HepG2 (cell line): Measurements from ENCODE around the gene ALDH3A2. TPM values are rescaled to one million over a fixed set of nuclear protein-coding genes. Genes with fewer than 3 reads are reported as not detected.
A peak's percentile ranks its signal among the peaks of the same experiment; 100 is the strongest.

Experiments
- AGO2 ChIP-seq: fragments of 200-400 bp; formaldehyde crosslinking; optimal IDR thresholded peaks from 2 replicates; pipeline ENCODE3; 2017; ENCODE audit warnings: mild to moderate bottlenecking, low read depth, low read length, moderate library complexity
- ARHGAP35 ChIP-seq: sonication (generic); formaldehyde crosslinking; IDR thresholded peaks from 2 replicates; pipeline ENCODE4 v1.9.0; 2022; ENCODE audit warnings: mild to moderate bottlenecking, inconsistent platforms, moderate library complexity, missing genetic modification reagents, borderline replicate concordance
- CEBPZ ChIP-seq: IDR thresholded peaks from 2 replicates; pipeline ENCODE4 v1.6.1; 2012; ENCODE audit warnings: low read length, improper control_type of control experiment
- EED ChIP-seq: sonication (generic); formaldehyde crosslinking; IDR thresholded peaks from 2 replicates; pipeline ENCODE4 v1.5.0; 2020; ENCODE audit warnings: mild to moderate bottlenecking, missing genetic modification reagents
- GFI1 ChIP-seq: sonication (generic); formaldehyde crosslinking; IDR thresholded peaks from 2 replicates; pipeline ENCODE4 v1.5.0; 2020; ENCODE audit warnings: missing genetic modification reagents, mild to moderate bottlenecking, borderline replicate concordance
- HNF4G ChIP-seq, 2 experiments: sonication (generic) in 1 of 2; formaldehyde crosslinking in 1 of 2; IDR thresholded peaks; 2 replicates each; pipeline versions ENCODE4 v1.4.0 to v1.6.1; 2011 to 2020; ENCODE audit warnings: borderline replicate concordance in 2 of 2, low read depth in 2 of 2, mild to moderate bottlenecking in 2 of 2, low read length in 1 of 2, missing genetic modification reagents in 1 of 2, moderate library complexity in 1 of 2
- IRF2 ChIP-seq: IDR thresholded peaks from 2 replicates; pipeline ENCODE4 v1.6.1; 2018; ENCODE audit warnings: missing genetic modification reagents, missing compliant biosample characterization
- MEIS2 ChIP-seq: sonication (generic); formaldehyde crosslinking; IDR thresholded peaks from 2 replicates; pipeline ENCODE4 v1.9.0; 2021; ENCODE audit warnings: mild to moderate bottlenecking, missing genetic modification reagents
- MTF1 ChIP-seq: sonication (generic); formaldehyde crosslinking; IDR thresholded peaks from 2 replicates; pipeline ENCODE4 v1.5.0; 2020; ENCODE audit warnings: missing genetic modification reagents
- NCOA2 ChIP-seq: sonication (generic); formaldehyde crosslinking; IDR thresholded peaks from 2 replicates; pipeline ENCODE4 v1.8.0; 2022; ENCODE audit warnings: inconsistent platforms
- NFIB ChIP-seq: sonication (generic); formaldehyde crosslinking; IDR thresholded peaks from 2 replicates; pipeline ENCODE4 v1.9.0; 2021; ENCODE audit warnings: missing genetic modification reagents, mild to moderate bottlenecking, borderline replicate concordance
- PREB ChIP-seq: sonication (generic); formaldehyde crosslinking; IDR thresholded peaks from 2 replicates; pipeline ENCODE4 v1.4.0; 2020; ENCODE audit warnings: missing genetic modification reagents
- SALL1 ChIP-seq: sonication (generic); formaldehyde crosslinking; IDR thresholded peaks from 2 replicates; pipeline ENCODE4 v1.8.0; 2022; ENCODE audit warnings: mild to moderate bottlenecking, missing genetic modification reagents
- SOX6 ChIP-seq, 2 experiments: fragments of 450-650 bp in 1 of 2; sonication (generic) in 1 of 2; formaldehyde crosslinking in 1 of 2; IDR thresholded peaks; 2 replicates each; pipeline versions ENCODE4 v1.4.0 to v1.6.1; 2017 to 2020; ENCODE audit warnings: antibody characterized with exemption in 1 of 2, mild to moderate bottlenecking in 1 of 2, missing genetic modification reagents in 1 of 2
- SP4 ChIP-seq: sonication (generic); formaldehyde crosslinking; IDR thresholded peaks from 2 replicates; pipeline ENCODE4 v1.8.1; 2023; ENCODE audit warnings: mild to moderate bottlenecking, missing genetic modification reagents
- SRF ChIP-seq: IDR thresholded peaks from 2 replicates; pipeline ENCODE4 v1.6.1; 2011; ENCODE audit warnings: mild to moderate bottlenecking, low read depth, low read length, moderate library complexity
- STAG1 ChIP-seq: sonication (generic); formaldehyde crosslinking; IDR thresholded peaks from 2 replicates; pipeline ENCODE4 v1.4.0; 2020; ENCODE audit warnings: missing genetic modification reagents
- ZMYM2 ChIP-seq: sonication (generic); formaldehyde crosslinking; IDR thresholded peaks from 2 replicates; pipeline ENCODE4 v1.8.0; 2022; ENCODE audit warnings: mild to moderate bottlenecking, missing genetic modification reagents
- ZNF30 ChIP-seq: sonication (generic); formaldehyde crosslinking; IDR thresholded peaks from 2 replicates; pipeline ENCODE4 v1.5.0; 2020; ENCODE audit warnings: mild to moderate bottlenecking, missing genetic modification reagents
- ZNF331 ChIP-seq: sonication (generic); formaldehyde crosslinking; IDR thresholded peaks from 2 replicates; pipeline ENCODE4 v1.4.0; 2020; ENCODE audit warnings: missing genetic modification reagents
- ZNF543 ChIP-seq: sonication (generic); formaldehyde crosslinking; IDR thresholded peaks from 2 replicates; pipeline ENCODE4 v1.4.0; 2020; ENCODE audit warnings: mild to moderate bottlenecking, missing genetic modification reagents
- ZNF629 ChIP-seq: sonication (generic); formaldehyde crosslinking; conservative IDR thresholded peaks from 2 replicates; pipeline ENCODE4 v1.5.0; 2020; ENCODE audit warnings: missing genetic modification reagents
- ZSCAN20 ChIP-seq: sonication (generic); formaldehyde crosslinking; IDR thresholded peaks from 2 replicates; pipeline ENCODE4 v1.4.0; 2020; ENCODE audit warnings: missing genetic modification reagents, mild to moderate bottlenecking, borderline replicate concordance
- polyA plus RNA-seq, 8 experiments: library from polyadenylated mRNA; depleted of rRNA in 3 of 8; stranded (reverse) in 7 of 8; unstranded in 1 of 8; fragments of >200 nt; fragmentation: Illumina TruSeq in 4 of 8; extraction: Trizol in 4 of 8; gene quantifications; 2 replicates each; pipeline versions ENCODE4 v1.2.1 to v1.2.3, GENCODE V29; 2011 to 2016; ENCODE audit warnings: low read depth in 4 of 8, missing spikeins in 1 of 8, mixed read lengths in 1 of 8; ENCODE audit not compliant: insufficient read depth in 1 of 8
- total RNA-seq, 5 experiments: library from RNA; depleted of rRNA; stranded (reverse); fragments of >200 nt; fragmentation: Illumina TruSeq; extraction: Trizol; gene quantifications; 2 replicates each; pipeline ENCODE4 v1.2.3, GENCODE V29; 2016; ENCODE audit warnings: low read depth in 1 of 5

ALDH3A2 gene
- total and polyA plus RNA-seq, 2 of the 13 experiments (the other 11 are each of a cell fraction or from before 2014, with no cell fraction given): 80.8 to 180 TPM

DNA sequence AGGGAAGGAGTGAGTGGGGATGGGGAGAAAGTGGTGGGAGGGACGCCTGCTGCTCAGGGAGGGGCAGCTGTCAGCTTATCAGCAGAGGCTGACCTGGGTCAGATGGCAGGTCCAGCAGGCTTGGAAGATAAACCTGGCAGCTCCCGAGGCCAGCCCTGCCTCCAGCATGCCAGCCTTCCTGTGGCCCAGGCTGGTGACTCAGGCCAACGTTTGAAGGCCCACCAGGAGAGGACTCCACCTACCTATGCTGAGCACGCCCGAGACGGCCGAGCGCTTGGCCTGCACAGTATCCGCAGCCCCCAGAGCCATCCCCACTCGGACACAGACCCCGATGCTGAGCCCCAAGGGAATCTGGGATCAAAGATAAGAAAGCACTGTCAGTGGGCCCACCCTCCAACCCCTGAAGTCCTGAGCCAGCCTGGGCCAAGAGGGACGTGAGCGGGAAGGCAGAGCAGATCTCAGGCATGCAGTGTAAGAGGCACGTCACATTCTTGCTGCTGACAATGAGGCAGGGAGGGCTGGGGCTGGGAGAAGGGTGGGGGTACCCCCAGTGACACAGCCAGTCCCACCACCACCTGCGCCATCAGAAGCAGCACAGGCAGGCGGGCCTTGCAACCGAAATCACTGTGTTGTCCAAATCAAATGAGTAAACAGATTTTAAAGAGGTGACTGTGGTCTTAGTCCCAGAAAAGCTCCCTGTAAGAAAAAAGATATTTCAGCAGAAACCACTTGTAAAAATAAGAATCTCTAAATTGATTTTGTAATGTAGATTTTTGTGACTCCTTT is 55.5 kb downstream of the ALDH3A2 start (continued):
- TF ChIP-seq SRF: no peak
- TF ChIP-seq ZNF30 (CRISPR knock-in tag): no peak
- no peak for TF ChIP-seq ZMYM2 (CRISPR knock-in tag)
- no peak for TF ChIP-seq MTF1 (CRISPR knock-in tag)
- TF ChIP-seq NCOA2 (CRISPR knock-in tag): peak; percentile 60; the same call in 1 of the 2 replicates
- no peak for TF ChIP-seq NFIB (CRISPR knock-in tag)
- TF ChIP-seq PREB (CRISPR knock-in tag): no peak
- TF ChIP-seq ARHGAP35 (CRISPR knock-in tag): no peak
- peak; percentile 58 for TF ChIP-seq SALL1
- TF ChIP-seq HNF4G (IDR thresholded peaks at IDR 0.05; ENCODE audit: borderline replicate concordance, low read depth, low read length): peak; percentile 27; the same call in 1 of the 2 replicates
- TF ChIP-seq HNF4G (CRISPR knock-in tag; IDR thresholded peaks at IDR 0.05; ENCODE audit: borderline replicate concordance, low read depth): no peak
- TF ChIP-seq SOX6 (IDR thresholded peaks at IDR 0.05): no peak
- TF ChIP-seq SOX6 (CRISPR knock-in tag; IDR thresholded peaks at IDR 0.05): peak; percentile 50
- TF ChIP-seq ZNF543 (CRISPR knock-in tag): no peak
- no peak for TF ChIP-seq ZSCAN20 (CRISPR knock-in tag)
- no peak for TF ChIP-seq ZNF629
- no peak for TF ChIP-seq AGO2
- peak; percentile 82 for TF ChIP-seq GFI1 (CRISPR knock-in tag)
- TF ChIP-seq IRF2 (CRISPR knock-in tag): no peak
- peak; percentile 100 for TF ChIP-seq MEIS2 (CRISPR knock-in tag)
- no peak for TF ChIP-seq EED
- TF ChIP-seq STAG1 (CRISPR knock-in tag): peak; percentile 44
- TF ChIP-seq SP4 (CRISPR knock-in tag): no peak
- no peak for TF ChIP-seq CEBPZ
- TF ChIP-seq ZNF331 (CRISPR knock-in tag): 0 out of 2 replicates have a peak, but pooled peaks have one; percentile 25
